ENCODE data around the gene CD9.
A peak's percentile ranks its signal among the peaks of the same experiment; 100 is the strongest.
"Not testable (repeated sequence)": the region's sequence is repeated elsewhere in the genome, so short reads cannot be mapped to it uniquely, and the experiment has no call there.

CD9 gene

DNA sequence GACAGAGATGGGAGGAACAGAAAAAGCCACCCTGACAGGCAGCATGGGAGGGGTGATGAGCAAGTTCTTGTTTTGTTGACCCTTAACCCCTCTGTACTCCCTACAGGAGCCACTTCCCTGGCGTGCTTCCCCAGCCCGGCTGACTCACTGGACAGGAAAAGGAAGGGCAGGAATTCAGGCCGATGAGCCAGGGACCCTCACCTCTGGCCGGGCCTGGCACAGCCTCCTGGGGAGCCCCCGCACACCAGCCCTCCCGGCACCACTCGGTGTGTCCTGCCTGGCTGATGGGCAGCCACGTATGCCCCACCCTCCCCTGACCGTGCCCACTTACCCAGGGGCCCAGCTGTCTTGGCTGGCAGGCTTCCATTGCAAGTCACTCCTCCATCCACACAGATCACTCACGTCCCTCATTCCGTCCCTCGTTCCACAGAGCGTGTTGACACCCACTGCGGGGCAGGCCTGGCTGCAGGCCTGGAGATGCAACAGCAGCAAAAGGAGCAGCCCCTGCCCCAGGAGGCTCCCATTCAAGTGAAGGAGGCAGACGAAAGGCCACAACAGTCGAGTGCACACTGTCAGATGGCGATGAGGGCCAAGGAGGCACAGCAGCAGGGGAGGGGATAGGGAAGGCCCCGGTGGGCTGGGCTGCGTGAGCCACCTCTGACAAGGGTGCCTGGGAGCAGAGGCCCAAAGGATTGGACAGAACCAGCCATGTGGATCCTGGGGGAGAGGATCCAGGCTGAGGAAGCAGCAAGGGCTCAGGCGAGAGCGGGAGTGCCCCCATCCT is 19.7 kb upstream of the CD9 start:
- no peak for DNase-seq

DNA sequence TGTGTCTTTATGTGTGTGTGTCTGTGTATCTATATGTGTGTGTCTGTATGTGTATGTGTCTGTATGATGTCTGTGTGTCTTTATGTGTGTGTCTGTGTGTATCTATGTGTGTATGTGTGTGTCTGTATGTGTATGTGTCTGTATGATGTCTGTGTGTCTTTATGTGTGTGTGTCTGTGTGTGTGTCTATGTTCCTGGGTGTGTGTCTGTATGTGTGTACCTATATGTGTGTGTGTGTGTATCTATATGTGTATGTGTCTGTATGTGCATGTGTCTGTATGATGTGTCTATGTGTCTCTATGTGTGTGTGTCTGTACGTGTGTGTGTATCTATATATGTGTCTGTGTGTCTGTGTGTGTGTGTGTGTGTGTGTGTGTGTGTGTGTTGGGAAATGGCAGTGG is 19.0 kb upstream of the CD9 start:
- DNase-seq, result no peak

DNA sequence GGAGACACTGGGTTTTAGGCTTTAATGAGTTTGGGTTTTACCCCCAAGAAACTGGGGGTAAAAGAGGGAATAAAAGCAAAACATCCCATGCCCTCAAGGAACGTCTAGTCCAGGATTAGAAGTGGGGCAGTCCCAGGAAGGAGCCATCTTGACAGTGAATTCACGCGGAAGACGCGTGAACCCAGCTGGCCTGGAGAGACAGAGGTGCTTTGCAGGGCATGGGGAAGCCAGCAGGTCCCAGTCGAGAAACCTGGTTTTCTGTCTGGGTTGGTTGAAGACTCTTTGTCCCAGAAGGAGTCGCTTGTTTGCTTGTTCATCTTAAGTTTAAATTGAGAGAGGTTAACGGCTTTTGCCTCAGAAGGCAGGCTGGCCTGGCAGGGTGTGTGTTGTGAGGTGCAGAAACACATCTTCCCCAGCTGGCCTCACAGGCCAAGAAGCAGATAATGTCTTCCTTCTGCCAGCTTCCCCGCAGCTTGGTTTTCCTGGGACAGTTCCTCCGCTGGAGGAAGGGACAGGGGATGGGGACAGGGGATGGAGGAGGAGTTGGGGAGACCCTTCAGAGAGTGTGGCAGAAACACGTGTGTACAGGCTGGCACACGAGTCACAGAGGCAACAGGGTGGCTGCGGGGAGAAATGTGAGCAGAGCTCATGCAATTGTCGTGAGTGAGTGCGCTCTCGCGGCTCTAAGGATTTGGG is 18.5 kb upstream of the CD9 start:
- no peak for DNase-seq

DNA sequence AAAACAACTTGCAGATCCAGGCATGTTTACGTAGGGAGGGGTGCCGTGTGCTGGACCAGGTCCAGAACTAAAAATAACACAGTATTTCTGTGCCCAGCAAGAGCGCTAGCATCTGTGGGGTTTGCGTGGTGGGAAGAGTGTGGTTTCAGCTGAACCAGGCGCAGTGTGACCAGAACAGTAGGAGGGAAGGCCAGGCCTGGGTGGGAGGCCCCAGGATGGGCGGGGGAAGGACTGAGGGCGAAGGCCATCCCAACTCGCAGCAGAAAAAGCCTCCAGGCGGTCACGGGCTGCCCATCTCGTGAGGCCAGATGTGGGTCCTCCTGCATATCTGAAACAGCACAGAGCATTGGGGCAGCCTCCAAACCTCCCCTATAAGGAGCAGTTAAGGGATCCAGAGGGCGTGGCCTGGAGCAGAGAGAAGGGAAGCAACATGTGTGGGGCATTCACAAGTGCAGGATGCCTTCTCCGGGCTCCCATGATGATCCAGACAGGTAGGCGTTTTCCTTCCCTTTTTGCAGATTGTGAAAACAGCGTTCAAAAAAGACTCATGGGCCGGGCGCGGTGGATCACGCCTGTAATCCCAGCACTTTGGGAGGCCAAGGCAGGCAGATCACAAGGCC is 17.8 kb upstream of the CD9 start:
- DNase-seq, result no peak

DNA sequence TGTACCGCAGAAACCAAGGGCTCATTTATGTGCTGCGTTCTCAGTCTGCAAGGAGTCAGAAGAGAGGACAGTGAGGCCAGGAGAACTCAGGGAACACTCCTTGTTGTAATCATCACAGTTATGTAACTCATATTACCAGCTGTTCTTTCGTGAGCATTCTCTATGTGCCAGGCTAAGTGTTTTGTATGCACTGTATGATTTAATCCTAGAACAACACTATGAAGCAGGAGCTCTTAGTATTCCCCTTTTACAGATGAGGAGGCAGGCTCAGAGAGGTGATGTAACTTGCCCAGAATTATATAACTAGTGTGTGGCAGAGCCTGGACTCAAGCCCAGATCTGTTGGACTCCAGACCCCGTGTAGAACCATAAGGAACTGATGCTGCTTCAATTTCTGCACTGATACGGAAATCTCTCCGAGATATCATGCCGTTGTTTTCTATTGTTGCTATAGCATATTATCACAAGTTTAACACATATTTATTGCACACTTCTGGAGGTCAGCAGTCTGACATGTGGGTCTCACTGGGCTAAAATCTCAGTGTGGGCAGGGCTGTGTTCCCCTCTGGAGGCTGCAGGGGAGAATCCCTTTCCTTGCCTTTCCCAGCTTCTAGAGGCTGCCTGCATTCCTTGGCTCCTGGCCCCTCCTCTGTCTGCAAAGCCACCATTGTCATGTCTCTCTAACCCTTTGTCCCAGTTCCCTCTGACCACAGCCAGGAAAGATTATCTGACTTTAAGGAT is 16.3 kb upstream of the CD9 start:
- DNase-seq, result no peak

DNA sequence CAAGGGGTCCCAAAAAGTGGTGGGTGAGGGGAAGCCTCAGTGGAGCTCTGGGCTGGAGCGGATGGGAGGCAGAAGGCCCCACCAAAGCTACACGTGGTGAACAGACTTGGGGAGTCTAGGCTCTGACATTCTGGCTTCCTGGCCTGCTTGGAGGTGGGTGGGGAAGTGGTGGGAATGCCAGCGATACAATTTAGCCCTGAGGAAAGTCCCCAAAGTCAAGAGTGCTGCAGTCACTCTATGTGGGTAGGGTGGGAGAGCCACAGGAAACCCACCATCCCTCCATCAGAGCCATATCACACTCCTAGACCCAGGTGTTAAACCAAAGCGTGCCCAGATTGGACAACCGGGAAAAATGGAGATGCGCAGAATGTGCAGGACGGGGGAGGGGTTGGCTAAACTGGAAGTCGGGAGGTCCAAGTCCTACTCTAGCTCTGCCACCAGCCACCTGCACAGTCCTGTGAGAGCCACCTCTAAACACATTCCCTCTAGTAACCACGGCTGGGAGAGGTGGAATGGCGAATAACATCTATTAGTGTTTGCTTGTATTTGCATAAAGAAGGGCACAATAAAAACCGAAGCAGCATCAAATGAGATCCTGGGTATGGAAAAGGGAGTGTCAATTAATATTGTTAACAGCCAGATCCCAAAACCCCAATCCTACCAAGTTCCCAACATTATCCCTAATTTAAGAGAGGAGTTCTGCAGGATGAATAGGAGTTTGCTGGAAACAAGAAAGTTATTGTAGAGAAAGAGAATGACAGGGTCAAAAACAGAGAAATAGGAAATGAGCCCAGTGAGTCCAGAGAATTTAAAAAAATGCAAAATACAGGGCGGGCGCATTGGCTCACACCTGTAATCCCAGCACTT is 14.0 kb upstream of the CD9 start:
- DNase-seq, result no peak

DNA sequence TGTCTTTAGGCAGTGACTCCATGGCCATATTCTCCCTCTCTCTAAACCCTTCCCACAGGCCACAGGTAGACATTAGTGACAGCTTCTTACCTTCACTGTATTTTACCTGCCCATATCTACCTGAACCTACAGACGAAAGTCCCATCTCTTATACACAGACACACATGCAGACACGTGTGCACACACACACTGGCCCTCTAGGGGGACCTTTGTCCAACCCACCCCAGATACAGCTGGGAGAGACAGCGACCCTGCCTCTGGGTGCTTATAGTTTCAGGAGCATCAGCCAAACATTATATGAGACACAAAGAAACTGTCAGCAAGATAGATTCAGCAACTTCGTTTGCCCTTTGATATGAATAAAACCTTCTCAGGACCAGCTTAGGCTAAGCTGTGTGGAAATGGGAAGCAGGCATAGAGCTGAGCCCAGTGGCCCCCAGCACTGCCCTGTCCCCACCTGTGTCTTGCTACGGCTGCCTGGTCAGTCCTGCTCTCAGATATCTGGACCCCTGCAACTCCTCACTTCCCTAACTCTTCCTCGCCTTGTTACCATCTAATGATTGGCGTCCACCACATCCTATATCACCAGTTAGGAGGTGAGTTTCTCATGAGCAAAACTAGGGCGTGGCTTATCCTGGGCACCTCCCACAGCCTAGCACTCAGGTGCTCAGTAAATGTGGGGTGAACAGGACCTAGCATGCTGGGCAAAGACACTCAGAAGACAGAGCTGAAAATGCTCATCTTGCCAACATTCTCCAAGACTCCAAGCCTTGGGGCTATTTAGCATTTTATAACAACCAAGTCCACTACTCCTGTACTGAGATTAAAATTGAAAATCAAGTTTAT is 12.0 kb upstream of the CD9 start:
- no peak for DNase-seq

DNA sequence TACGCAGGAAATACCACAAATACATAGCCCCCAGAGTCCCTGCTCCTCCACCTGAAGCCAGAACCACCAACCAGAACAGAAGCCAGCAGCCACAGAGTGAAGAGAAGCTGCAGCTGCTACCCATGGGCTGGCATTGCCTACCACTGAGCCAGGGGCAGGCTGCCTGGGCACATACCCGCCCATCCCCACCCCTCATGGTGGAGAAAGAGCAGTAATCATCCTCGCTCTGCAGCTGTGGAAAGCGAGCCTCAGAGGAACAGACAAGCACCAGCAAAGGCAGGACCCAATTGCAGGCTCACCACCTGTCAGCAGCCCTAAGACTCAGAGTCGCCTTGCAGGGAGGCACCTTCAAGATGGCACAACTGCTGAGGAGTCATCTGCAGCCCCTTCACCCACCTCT is 11.2 kb upstream of the CD9 start:
- DNase-seq, result no peak

DNA sequence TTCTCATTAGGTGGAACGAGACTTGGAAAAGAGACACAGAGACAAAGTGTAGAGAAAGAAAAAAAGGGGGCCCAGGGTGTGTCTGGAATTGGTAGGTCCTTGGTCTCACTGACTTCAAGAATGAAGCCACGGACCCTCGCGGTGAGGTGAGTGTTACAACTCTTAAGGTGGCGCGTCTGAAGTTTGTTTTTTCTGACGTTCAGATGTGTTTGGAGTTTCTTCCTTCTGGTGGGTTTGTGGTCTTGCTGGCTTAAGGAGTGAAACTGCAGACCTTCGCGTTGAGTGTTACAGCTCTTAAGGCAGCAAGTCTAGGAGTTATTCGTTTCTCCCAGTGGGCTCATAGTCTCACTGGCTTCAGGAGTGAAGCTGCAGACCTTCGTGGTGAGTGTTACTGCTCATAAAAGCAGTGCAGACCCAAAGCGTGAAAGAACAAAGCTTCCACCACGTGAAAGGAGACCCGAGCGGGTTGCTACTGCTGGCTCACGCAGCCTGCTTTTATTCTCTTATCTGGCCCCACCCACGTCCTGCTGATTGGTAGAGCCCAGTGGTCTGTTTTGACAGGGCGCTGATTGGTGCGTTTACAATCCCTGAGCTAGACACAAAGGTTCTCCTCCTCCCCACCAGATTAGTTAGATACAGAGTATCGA is 10.1 kb upstream of the CD9 start:
- not testable (repeated sequence) for DNase-seq

DNA sequence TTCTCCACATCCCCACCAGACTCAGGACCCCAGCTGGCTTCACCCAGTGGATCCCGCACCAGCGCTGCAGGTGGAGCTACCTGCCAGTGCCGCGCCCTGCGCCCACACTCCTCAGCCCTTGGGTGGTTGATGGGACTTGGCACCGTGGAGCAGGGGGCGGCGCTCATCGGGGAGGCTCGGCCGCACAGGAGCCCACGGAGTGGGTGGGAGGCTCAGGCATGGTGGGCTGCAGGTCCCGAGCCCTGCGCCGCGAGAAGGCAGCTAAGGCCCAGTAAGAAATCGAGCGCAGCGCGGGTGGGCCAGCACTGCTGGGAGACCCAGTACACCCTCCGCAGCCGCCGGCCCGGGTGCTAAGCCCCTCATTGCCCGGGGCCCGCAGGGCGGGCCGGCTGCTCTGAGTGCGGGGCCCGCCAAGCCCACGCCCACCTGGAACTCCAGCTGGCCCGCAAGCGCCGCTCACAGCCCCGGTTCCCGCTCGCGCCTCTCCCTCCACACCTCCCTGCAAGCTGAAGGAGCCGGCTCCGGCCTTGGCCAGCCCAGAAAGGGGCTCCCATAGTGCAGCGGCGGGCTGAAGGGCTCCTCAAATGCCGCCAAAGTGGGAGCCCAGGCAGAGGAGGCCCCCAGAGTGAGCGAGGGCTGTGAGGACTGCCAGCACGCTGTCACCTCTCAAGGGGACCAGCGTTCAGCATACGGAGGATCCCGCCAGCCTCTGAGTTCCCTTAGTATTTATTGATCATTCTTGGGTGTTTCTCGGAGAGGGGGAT is 9.3 kb upstream of the CD9 start:
- not testable (repeated sequence) for DNase-seq

DNA sequence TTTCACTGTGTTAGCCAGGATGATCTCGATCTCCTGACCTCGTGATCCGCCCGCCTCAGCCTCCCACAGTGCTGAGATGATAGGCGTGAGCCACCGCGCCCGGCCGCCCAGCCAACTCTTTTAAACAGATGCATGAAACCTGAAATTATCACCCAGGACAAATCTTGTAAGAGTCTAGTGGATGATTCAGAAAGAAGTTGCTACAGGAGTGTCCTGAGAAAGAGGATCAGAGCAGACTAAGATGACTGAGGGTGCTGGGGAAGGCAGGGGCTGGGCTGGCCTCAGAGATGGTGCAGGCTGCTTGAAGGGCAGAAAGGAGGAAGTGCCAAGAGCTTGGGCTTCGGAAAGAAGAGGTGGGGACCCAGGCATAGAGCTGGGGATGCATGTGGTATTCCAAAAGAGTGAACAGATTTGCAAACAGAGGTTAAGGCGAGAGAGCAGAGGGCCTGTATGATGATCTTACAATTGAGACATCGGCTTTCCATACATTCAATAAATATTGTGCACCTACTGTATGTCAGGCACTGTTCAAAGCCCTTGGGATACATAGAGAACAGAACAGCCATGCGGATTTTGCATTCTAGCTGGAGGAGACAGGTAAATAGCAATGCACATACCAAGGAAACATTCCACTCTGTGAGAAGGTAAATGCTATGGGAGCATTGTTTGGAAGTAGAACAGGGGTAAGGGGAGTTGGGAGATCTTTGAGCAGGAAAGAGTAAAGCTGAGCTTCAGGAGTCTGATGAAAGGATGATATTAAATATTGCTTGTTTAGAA is 7.4 kb upstream of the CD9 start:
- no peak for DNase-seq

DNA sequence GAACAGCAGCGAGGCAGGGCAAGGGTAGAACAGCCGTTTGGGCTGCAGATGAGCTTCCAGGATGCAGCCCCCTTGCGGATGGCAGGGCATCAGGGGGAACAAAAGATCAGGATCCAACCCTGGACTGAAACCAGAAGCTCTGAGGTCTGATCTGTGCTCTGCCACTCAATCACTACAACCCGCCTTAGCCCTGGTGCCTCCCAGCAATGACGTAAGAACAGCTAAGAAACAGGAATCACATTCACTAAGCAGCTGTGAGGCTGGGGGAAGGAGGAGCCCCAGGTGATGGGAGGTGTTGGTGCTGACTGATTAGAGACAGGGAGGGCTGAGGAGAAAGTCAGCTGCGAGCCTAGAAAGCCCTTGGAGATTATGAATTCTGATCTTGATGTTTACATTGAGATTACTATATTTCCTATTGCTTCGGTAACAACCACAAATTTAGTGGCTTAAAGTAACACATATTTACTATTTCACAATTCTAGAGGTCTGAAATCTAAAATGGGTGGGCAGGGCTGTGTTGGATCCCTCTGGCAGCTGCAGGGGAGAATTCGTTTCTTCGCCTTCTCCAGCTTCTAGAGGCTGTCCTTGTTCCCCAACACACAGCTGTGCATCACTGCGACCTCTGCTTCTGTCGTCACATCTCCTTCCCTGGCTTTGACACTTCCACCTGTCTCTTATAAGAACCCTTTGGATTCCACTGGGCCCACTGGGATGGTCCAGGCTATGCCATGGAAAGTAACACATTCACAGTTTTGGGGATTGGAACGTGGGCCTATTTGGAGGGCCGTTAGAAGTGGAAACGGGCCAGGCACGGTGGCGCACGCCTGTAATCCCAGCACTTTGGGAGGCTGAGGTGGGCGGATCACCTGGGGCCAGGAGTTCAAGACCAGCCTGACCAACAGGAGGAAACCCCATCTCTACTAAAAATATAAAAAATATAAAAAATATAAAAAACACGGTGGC is 6.1 kb upstream of the CD9 start:
- DNase-seq, result no peak

DNA sequence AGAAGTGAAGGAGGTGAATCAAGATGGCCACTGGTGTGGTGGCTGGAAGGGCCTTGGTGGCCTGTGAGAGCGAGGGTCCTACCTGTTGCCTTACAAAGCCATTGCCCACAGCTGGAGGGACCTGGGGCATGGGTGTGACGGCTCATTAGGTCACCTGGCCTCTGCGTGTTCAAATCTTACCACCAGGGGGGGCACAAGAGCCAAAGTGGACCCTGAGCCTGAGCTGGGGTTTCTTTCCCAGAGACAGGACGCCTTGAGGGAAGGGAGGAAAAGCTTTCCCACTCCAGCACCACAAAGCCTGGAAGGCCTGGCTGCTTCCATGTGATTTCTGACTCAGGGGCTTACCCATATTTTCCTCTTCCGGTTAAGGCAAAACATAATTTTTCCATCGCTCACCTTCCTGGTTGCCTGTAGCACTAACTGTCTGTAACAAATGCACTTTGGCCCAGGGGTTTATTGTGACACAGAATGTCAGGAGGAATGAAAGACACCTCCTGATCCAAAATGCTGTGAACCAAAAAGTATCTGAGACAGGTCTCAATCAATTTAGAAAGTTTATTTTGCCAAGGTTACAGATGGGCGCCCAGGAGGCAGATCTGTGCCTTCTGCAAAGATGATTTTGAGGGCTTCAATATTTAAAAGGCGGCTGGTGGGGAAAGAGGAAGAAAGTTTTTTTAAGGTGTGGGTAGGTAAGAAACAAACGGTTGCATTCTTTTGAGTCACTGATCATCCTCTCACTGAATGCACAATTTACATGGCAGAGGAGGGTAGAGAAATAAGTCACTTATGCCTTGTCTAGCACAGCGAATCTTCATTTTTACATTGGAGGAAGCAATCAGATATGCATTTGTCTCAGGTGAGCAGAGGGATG is 4.3 kb upstream of the CD9 start:
- DNase-seq, result peak; percentile 26

DNA sequence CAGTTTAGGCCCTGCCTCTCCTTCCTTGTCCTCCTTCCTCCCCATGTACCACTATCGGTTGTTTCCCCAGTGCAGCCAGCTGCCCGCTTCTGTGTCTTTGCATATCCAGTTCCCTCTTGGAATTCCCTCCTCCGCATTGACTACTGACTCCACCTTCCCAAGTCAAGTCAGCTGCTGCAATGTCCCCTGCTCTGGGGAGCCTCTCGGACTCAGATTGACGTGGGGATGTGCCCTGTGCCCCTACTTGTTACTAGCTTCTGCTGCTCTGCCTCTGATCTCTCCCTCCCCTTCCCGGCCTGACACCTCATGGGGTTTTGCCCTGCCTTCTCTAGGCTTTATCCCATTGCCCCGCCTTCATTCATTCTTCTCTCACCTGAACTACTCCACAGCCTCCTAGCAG is 2.1 kb upstream of the CD9 start:
- no peak for DNase-seq

DNA sequence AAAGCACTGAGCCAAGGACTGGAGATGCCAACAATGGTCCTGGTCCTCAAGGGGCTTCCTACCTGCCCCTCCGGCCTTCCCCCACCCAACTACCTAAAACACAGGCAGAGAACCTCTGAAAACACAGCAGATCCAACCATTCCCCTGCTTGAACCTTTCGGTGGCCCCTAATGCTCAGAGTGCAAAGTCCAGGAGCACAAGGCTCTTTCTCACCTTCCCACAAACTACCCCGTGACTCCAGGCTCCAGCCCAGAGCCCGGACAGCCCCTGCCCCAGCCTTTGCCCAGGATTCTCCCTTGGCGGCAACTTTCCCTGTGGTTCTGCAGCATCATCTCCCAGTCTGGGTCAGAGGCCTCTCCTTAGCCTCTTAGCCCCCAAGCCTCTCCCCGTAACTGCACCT is 1.6 kb upstream of the CD9 start:
- no peak for DNase-seq

DNA sequence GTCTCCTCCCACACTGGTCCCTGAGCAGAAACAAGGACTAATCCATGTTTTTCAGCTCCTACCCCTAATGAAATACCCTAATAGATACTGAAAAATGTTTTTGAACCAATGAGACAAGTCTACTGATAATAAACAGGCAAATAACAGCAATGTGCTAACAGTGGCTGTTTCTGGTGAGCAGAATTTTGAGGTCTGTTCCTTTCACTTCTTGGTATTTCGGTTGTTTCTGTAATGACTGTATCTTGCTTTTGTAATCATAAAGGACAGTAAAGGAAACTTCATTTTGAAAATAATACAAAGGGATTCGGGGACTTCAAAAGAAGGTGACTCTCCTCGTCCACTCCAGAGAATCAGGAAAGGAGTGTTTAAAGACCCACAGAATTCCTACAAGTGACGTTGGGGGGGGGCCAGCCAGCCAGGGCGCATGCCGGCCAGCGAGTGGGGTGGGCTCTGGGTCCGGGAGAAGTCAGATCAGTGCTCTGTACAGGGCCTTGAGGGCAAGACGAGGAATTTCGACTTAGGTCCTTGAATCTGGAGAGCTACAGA is 1.1 kb upstream of the CD9 start:
- DNase-seq, result no peak
